HG03108 (cell line): ENCODE results near the gene ROBO1.

Experiments
- ATAC-seq: cut with Tn5 transposase; IDR thresholded peaks from one replicate; pipeline ENCODE4 v1.9.1; 2021; ENCODE audit warnings: moderate library complexity; ENCODE audit not compliant: unreplicated experiment

Gene ROBO1

GRCh38 chr3:79478620-79479019 is 289.2 kb downstream of the ROBO1 start:
- ATAC-seq = no peak

- ATAC-seq = no peak
These were observed 290.6 kb downstream of the ROBO1 start for GRCh38 chr3:79477242-79477641.

- ATAC-seq = no peak
These were observed 293.8 kb downstream of the ROBO1 start for GRCh38 chr3:79473993-79474392.

- ATAC-seq = no peak
These were observed 300.1 kb downstream of the ROBO1 start for GRCh38 chr3:79467721-79468120.

GRCh38 chr3:79461129-79461792 is 306.5 kb downstream of the ROBO1 start:
- no peak for ATAC-seq

GRCh38 chr3:79453600-79453999 is 314.2 kb downstream of the ROBO1 start:
- no peak for ATAC-seq

GRCh38 chr3:79436387-79436786 is 331.4 kb downstream of the ROBO1 start:
- no peak for ATAC-seq

GRCh38 chr3:79427081-79427480 is 340.7 kb downstream of the ROBO1 start:
- ATAC-seq = no peak

- ATAC-seq = no peak
These were observed 343.0 kb downstream of the ROBO1 start for GRCh38 chr3:79424811-79425210.

- ATAC-seq = no peak
These were observed 344.4 kb downstream of the ROBO1 start for GRCh38 chr3:79423417-79423816.

GRCh38 chr3:79421273-79421672 is 346.5 kb downstream of the ROBO1 start:
- ATAC-seq = no peak

- no peak for ATAC-seq
These were observed 348.8 kb downstream of the ROBO1 start for GRCh38 chr3:79418855-79419621.

GRCh38 chr3:79415356-79415755 is 352.4 kb downstream of the ROBO1 start:
- no peak for ATAC-seq

GRCh38 chr3:79414806-79415205 is 353.0 kb downstream of the ROBO1 start:
- ATAC-seq = no peak

- ATAC-seq = no peak
These were observed 353.8 kb downstream of the ROBO1 start for GRCh38 chr3:79414035-79414434.

GRCh38 chr3:79412537-79412936 is 355.3 kb downstream of the ROBO1 start:
- ATAC-seq = no peak

- ATAC-seq = no peak
These were observed 357.2 kb downstream of the ROBO1 start for GRCh38 chr3:79410617-79411016.

GRCh38 chr3:79410136-79410535 is 357.7 kb downstream of the ROBO1 start:
- ATAC-seq = no peak

- no peak for ATAC-seq
These were observed 361.6 kb downstream of the ROBO1 start for GRCh38 chr3:79406175-79406574.

GRCh38 chr3:79405183-79405582 is 362.6 kb downstream of the ROBO1 start:
- no peak for ATAC-seq

- ATAC-seq = no peak
These were observed 371.2 kb downstream of the ROBO1 start for GRCh38 chr3:79396595-79396994.

- no peak for ATAC-seq
These were observed 375.3 kb downstream of the ROBO1 start for GRCh38 chr3:79392479-79392878.

GRCh38 chr3:79390352-79390751 is 377.4 kb downstream of the ROBO1 start:
- ATAC-seq = no peak
